ENCODE results near the gene CFAP53.

Gene CFAP53

DNA sequence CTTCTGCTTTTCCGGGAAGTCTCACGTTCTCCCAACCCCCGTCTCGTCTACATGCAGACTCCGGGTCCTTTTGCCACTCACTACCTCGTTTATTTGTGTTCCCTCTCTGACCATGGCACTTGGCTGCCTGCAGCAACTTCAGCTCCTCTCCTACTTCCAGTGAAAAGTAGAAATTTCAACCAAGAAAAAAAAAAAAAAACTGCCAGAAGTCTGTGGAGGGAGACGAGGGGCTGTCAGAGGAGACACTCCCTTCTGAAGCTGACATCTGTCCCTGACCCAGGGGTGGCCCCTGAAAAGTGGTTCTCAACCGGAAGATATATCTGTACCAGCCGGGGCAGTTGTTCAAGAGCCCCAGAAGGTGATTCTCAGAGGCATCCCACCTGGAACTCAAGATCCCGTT lies 70.6 kb downstream of the CFAP53 start:
- no peak overlapping the region for H3K27ac ChIP-seq
- peaks cover 0 to 5% (median 0%) of the 10 kb centered on the region in 11 experiments; a peak in 1 of 22 replicates for H4K20me1 ChIP-seq
- H3K9ac ChIP-seq = no peak overlapping the region
- H3K27me3 ChIP-seq = peaks cover 53 to 74% (median 66%) of the 10 kb centered on the region in 11 experiments
- peaks cover 23 to 43% (median 34%) of the 10 kb centered on the region in 11 experiments; a peak in 21 of 22 replicates for H3K9me3 ChIP-seq (replicated peaks in 1 of 11)
- no peaks in the 10 kb centered on the region for H3K36me3 ChIP-seq
- peak overlapping the region in 3 of 10 experiments; percentile 53 to 56 (median 56); a peak in 4 of 20 replicates for H3K4me3 ChIP-seq
- peak overlapping the region in 3 of 11 experiments; percentile 68 to 72 (median 71); a peak in 6 of 22 replicates for H3K4me2 ChIP-seq
- TF ChIP-seq Cebpa-rat (IDR thresholded peaks at IDR 0.05) = no peak
- peaks cover 0 to 9% (median 0%) of the 10 kb centered on the region in 10 experiments; a peak in 2 of 20 replicates for H3K4me1 ChIP-seq

DNA sequence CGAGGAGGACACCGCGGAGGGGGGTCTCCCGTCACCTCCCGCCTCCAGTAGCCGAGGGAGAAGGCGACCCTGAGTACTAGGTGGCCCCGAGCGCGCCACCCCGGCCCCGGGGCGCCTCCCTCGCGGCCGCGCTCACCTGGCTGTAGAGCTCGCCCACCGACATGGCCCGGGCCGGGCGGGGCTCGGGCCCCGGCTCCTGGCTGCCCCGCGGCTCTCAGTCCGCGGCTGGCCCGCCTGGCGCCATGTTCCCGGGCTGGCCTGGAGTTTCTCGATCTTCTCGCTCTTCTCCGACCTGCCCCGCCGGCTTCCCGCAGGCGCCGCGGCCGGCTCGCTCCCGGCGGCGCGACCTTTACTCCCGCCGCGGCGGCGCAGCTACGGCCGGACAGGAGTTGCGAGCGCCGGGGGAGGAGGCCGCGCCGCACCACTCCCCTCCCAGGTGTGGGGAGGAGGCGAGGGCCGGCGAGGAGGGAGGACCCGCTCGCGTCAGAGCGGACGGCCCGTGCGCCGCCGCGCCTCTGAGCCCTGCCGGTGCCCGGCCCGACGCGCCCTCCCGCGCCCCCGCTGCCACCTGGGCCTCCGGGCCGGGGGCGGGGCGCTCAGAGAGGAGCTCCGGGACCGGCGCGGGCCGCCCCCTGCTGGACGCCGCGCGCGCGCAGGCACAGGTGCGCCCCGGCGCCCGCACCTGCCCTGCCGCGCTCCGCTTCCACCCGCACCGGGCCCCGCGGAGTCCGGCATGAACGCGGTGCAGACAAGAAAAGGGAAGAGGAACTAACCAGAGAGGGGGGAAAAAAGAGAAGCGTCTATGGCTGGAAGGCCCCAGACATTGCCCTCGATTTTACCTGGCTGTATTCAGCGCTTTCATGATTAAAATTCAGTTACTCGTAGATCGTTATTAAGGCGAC lies 71.4 kb downstream of the CFAP53 start, which contains the start of gene MYO5B:
Gene MYO5B (minus strand): TSS at position 517 of the 902 bp plus-strand sequence. CDS start 354 bp downstream, at position 163.
- peak within 1 kb of the TSS; percentile 68 to 91 (median 77) for H3K4me2 ChIP-seq
- H3K27me3 ChIP-seq = peaks cover 53 to 74% (median 67%) of the 10 kb centered on the region in 11 experiments
- peak within 1 kb of the TSS in 2 of 11 experiments; percentile 12 to 45; a peak in 2 of 22 replicates for H3K9ac ChIP-seq
- peaks cover 0 to 5% (median 0%) of the 10 kb centered on the region in 11 experiments; a peak in 1 of 22 replicates for H4K20me1 ChIP-seq
- no peak within 1 kb of the TSS for H3K27ac ChIP-seq
- H3K9me3 ChIP-seq (replicated peaks in 1 of 11) = peaks cover 17 to 38% (median 27%) of the 10 kb centered on the region in 11 experiments; a peak in 21 of 22 replicates
- no peak for TF ChIP-seq Cebpa-rat (IDR thresholded peaks at IDR 0.05)
- peaks cover 0 to 9% (median 0%) of the 10 kb centered on the region in 10 experiments; a peak in 2 of 20 replicates for H3K4me1 ChIP-seq
- H3K4me3 ChIP-seq = peak within 1 kb of the TSS; percentile 48 to 68 (median 56)
- no peaks in the 10 kb centered on the region for H3K36me3 ChIP-seq

DNA sequence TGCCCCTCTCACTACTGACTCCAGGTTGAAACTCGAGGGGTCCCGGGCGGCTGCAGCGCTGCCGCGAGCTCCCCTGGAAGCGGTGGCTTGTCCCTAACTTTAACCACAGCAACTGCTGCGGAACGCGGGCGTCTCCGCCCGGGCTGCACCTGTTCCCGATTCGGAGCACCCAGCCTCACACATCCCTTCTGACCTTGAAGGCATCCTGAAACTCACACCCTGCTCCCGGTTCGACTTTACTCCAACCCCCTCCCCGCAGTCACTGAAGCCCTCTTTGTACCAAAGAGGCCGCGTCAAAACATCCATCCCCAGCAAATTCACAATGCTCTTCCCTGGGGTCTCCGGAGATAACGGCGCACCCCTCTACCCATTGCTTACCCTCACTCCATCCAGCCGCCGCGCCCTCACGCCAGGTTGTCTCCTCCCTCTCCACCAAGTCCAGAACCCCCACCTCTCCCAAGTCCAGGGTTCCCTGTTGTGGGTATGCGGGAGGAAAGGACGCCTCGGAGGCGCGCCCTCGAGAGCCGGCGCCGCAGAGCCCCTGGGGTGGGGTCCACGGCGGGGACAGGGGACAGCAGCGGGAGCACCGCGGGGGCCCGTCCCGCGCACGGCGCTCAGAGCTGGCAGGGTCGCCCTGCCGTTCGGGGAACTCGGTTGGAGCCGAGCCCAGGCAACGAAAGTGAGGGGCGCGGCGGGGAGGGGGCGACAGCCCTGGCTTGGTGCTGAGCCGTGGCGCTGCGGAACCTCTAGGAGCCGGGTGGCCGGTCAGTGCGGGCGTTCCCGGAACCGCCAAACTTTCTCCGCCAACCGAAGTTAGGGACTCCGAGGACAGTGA lies 72.3 kb downstream of the CFAP53 start:
- Histone ChIP-seq H3K4me1 (peaks cover 0 to 9% (median 0%) of the 10 kb centered on the region in 10 experiments; a peak in 2 of 20 replicates), H3K27me3 (peaks cover 53 to 74% (median 65%) of the 10 kb centered on the region in 11 experiments), H3K4me3 (peak overlapping the region; percentile 48 to 68 (median 56)), H3K9me3 (replicated peaks in 1 of 11) (peaks cover 17 to 38% (median 27%) of the 10 kb centered on the region in 11 experiments; a peak in 21 of 22 replicates), H3K9ac (peak overlapping the region in 1 of 11 experiments; percentile 45; a peak in 1 of 22 replicates), H3K36me3 (no peaks in the 10 kb centered on the region), H4K20me1 (peaks cover 0 to 5% (median 0%) of the 10 kb centered on the region in 11 experiments; a peak in 1 of 22 replicates), H3K4me2 (peak overlapping the region; percentile 68 to 91 (median 77); a peak in 21 of 22 replicates), H3K27ac (no peak overlapping the region)
- no peak for TF ChIP-seq Cebpa-rat (IDR thresholded peaks at IDR 0.05)

DNA sequence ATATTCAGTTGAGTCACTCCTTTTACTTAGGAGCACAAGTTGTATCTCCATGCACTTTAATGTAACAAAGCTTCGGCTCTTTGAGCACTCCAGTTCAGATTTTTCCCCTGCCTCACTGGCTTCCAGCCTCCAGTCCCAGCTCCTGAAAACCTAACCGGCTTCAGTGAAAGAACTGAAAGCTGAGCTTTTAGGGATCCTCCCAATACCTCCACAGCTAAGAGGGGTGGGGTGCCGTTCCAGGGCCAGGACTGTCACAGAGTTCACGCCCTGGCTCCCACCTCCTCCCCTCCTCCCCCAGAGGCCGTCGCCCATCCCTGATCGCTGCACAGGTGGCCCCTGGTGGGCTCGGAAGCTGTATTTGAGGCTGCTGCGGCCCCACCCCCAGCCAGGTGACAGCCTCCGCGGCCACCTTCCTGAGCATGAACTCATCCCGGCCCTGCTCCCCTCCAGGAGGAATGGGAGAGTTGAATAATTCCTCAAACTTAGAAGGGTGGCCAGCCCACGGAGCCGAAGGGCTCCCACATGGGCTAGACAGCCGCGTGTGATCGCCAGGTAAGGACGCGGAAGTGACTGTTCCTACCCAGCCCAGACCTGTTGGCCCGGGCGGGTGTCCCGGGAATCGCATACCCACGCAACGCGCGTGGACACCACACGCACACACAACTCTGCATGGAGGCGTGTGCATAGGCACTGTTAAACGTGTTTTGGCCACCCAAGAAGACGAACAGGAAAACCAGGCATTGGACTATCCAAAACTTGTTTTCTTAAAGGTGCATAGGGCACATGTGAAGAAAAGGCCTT lies 73.1 kb downstream of the CFAP53 start:
- no peak overlapping the region for H3K4me3 ChIP-seq
- peaks cover 53 to 74% (median 65%) of the 10 kb centered on the region in 11 experiments for H3K27me3 ChIP-seq

DNA sequence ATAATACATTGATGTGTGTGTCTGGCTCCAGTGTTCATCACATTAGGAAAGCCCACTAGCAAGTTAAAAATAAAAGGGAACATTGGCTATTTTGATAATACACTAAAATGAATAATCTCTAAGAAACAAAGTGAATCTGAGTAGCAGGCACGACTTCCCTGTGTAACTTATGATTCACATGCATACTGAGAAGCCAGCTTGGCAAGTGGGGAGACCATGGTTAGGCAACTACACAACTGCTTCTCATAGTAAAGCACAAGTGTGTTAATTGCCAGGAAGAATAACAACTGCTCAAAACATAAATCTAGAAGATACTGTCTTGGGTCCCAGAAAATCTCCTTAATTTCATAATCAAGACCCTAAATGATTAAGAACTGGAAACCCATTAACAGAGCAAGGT lies 75.4 kb downstream of the CFAP53 start:
- H4K20me1 ChIP-seq = peaks cover 0 to 5% (median 0%) of the 10 kb centered on the region in 11 experiments; a peak in 1 of 22 replicates
- no peak overlapping the region for H3K4me2 ChIP-seq
- peaks cover 17 to 31% (median 25%) of the 10 kb centered on the region in 11 experiments; a peak in 21 of 22 replicates for H3K9me3 ChIP-seq (replicated peaks in 1 of 11)
- H3K4me3 ChIP-seq = no peak overlapping the region
- no peak overlapping the region for H3K27ac ChIP-seq
- H3K4me1 ChIP-seq = peaks cover 0 to 9% (median 0%) of the 10 kb centered on the region in 10 experiments; a peak in 2 of 20 replicates
- H3K9ac ChIP-seq = no peak overlapping the region
- no peaks in the 10 kb centered on the region for H3K36me3 ChIP-seq
- no peak for TF ChIP-seq Cebpa-rat (IDR thresholded peaks at IDR 0.05)
- peaks cover 44 to 53% (median 52%) of the 10 kb centered on the region in 11 experiments for H3K27me3 ChIP-seq

More for the DNA sequence above, 73.1 kb downstream of the CFAP53 start:
- Histone ChIP-seq H3K4me1 (peaks cover 0 to 9% (median 0%) of the 10 kb centered on the region in 10 experiments; a peak in 2 of 20 replicates), H3K36me3 (no peaks in the 10 kb centered on the region), H3K9ac (no peak overlapping the region), H4K20me1 (peaks cover 0 to 5% (median 0%) of the 10 kb centered on the region in 11 experiments; a peak in 1 of 22 replicates), H3K4me2 (no peak overlapping the region), H3K9me3 (replicated peaks in 1 of 11) (peaks cover 17 to 38% (median 27%) of the 10 kb centered on the region in 11 experiments; a peak in 21 of 22 replicates), H3K27ac (no peak overlapping the region)
- no peak for TF ChIP-seq Cebpa-rat (IDR thresholded peaks at IDR 0.05)

DNA sequence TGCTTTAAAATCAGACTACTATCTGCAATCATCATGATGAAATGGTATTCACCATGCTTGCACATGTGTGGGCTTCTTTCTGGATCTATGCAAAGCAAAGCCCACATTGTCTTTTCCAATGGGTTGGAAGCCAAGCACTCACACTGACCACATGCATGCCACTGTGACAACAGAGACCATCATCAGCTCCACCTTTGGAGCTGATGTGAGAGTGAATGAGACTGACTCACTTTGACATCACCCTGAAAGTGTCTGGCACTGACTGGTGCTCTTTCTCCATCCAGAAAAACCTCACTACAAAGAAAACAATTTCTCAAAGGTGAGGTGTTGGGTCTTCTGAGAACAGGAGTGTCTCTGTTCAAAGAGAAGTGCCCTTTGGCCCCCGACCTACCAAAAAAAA lies 76.1 kb downstream of the CFAP53 start:
- Histone ChIP-seq H3K27ac (no peak overlapping the region), H3K9me3 (replicated peaks in 1 of 11) (peaks cover 14 to 24% (median 18%) of the 10 kb centered on the region in 11 experiments; a peak in 21 of 22 replicates), H3K27me3 (peaks cover 37 to 46% (median 45%) of the 10 kb centered on the region in 11 experiments), H3K4me1 (peaks cover 0 to 9% (median 0%) of the 10 kb centered on the region in 10 experiments; a peak in 2 of 20 replicates), H3K9ac (no peak overlapping the region), H3K4me3 (no peak overlapping the region), H3K4me2 (no peak overlapping the region), H4K20me1 (peaks cover 0 to 5% (median 0%) of the 10 kb centered on the region in 11 experiments; a peak in 1 of 22 replicates), H3K36me3 (no peaks in the 10 kb centered on the region)
- no peak for TF ChIP-seq Cebpa-rat (IDR thresholded peaks at IDR 0.05)

DNA sequence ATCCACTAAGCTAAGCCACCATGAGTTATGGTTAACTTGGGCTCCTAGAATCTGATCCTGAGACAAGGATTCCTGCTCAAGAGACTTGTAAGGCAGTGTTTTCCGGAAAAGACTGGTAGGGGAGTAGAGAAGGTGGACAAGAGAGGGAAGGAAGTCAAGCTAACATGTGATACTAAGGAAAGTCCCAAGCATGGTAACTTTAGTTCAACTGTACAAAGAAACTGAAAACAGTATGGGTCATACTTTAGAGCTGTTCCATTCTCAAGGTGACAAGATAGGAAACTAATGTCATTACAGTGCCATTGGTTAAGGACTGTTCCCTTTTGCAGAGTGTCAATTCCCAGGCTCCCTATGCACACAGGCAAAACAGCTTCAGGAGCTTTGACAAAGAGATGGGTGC lies 77.1 kb downstream of the CFAP53 start:
- H3K36me3 ChIP-seq = no peaks in the 10 kb centered on the region
- no peak overlapping the region for H3K27ac ChIP-seq
- H3K4me2 ChIP-seq = no peak overlapping the region
- no peak overlapping the region for H3K4me3 ChIP-seq
- no peak overlapping the region for H3K9ac ChIP-seq
- TF ChIP-seq Cebpa-rat (IDR thresholded peaks at IDR 0.05) = no peak
- peaks cover 3 to 13% (median 7%) of the 10 kb centered on the region in 11 experiments; a peak in 21 of 22 replicates for H3K9me3 ChIP-seq (replicated peaks in 1 of 11)
- peaks cover 0 to 3% (median 0%) of the 10 kb centered on the region in 10 experiments; a peak in 1 of 20 replicates for H3K4me1 ChIP-seq
- peaks cover 0 to 5% (median 0%) of the 10 kb centered on the region in 11 experiments; a peak in 1 of 22 replicates for H4K20me1 ChIP-seq
- peaks cover 26 to 35% (median 34%) of the 10 kb centered on the region in 11 experiments for H3K27me3 ChIP-seq
